Posterior cingulate gyrus (tissue), 11 donors: Measurements from ENCODE around the gene MYRIP.
"Not testable (repeated sequence)": the region's sequence is repeated elsewhere in the genome, so short reads cannot be mapped to it uniquely, and the experiment has no call there.

Source experiments
- DNase-seq, 10 donors: peaks; one replicate each; pipeline versions ENCODE4 v3.0.0 to v3.0.0-alpha.2; 2020 to 2021; ENCODE audit warnings: mixed read lengths in 3 of 10
- intact Hi-C: fragments of 100-400 bp; cut with DNase I; formaldehyde crosslinking; loops from one replicate; pipeline ENCODE4 v1.15.1; 2023

Gene MYRIP

DNA sequence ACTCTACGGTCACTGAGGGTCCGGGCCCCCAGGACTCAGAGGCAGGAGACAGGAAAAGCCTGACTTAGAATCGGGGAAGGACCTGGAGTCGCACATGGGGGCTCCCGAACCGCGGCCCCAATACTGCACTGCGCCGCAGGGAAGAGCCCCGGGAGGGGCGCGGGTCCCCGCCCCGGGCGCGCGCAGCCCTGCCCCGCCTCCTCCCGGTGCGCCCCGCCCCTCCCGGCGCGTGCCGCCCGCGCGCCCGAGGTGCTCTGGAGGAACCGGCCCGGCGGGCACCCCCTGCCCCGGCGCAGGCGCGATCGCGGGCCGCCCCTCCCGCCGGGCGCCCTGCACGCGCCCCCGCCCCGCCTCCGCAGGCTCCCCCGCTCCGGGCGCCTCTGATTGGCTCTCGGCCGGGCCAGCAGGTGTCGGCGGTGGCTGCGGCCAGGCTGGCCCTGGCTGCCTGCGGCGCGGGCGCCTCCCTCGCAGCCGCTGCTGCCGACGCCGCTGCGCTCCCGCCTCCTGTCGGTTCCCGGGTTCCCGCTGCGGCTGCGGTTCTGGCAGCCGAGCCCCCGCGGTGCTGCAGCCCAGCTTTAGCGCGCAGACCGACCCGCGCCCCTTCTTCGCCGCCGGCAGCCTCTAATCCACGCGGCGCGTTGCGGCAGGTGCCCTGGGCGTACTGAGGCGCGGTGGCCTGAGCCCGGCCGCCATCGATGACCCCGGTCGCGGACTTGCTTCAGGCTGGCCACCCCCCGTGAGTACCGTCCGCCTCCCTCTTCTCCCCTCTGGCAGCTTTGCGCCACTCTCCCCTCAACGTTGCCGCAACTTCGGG is at the start of gene MYRIP:
TSS of gene MYRIP (plus strand) at position 429 of the 814 bp plus-strand sequence. CDS start 91,208 bp downstream, outside the sequence.
- DNase-seq = peak; percentile 43 to 96 (median 66)
- intact Hi-C loops = no loop called here

DNA sequence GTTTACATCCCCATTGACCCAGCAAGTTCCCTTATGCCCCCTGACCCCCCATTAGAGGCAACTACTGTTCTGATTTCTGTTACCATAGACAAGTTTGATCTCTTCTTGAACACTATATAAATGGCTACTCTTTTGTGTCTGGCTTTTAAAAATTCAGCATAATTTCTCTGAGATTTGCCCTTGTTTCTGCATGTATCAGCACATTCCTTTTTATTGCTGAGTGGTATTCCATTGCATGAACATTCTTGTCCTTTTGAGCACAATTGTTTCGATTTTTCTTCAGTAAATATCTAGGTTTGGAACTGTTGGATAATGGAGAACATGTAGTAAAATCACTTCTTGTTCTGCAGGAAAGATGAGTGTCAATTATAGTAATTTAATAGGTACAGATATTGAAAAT is 49.1 kb upstream of the MYRIP start:
- DNase-seq = no peak
- intact Hi-C loops = no loop called here

DNA sequence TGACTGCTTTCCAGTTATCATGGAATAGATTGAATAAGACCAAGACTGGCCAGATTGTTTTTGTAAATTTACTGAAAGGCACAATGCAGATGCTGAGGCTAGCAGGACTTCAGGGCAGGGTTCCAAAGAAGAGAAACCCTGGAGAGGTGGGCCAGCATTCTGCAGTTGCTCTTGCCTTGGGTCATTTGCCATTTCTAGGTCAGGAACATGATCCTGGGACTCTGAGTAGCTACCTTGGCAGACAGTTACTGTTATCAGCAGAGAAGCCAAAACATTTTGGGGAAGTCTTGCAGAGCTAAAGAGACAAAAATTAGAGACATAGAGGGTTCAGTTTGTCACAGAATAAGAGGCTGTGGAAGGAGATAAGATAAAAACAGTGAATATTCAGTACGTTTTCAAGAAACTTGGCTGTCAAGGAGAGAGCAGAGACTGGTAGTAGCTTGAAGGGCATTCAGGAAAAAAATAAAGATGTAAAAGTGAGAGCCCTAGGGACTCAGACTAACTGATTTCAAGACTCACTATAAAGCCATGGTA is 46.8 kb upstream of the MYRIP start:
- DNase-seq = no peak
- intact Hi-C loops = no loop called here

DNA sequence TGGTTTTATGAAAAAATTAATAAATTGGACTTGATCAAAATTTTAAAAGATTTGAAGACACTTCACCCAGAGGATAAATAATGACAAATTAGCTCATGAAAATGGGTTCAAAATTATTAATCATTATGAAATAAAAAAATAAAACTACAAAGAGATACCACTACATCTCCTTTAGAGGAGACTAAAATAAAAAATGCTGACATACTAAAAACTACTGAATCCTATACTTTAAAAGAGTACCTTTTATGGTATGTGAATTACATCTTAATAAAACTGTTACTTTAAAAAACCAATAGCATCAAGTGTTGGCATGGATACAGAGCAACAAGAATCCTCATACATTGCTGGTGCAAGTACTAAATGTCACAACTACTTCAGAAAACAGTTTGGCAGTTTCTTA is 46.0 kb upstream of the MYRIP start:
- DNase-seq = no peak
- intact Hi-C loops = no loop called here

DNA sequence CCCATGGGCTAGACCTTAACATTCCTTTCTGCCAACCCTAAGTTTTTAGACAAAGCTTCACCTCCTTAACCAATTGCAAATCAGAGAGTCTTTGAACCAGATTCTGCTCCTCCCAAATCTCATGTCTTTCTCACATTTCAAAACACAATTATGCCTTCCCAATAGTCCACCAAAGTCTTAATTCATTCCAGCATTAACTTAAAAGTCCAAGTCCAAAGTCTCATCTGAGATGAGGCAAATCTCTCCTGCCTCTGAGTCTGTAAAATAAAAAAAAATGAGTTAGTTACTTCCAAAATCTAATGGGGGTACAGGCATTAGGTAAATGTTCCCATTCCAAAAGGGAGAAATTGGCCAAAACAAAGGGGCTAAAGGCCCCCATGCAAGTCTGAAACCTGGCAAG is 43.8 kb upstream of the MYRIP start:
- DNase-seq = no peak
- intact Hi-C loops = no loop called here

DNA sequence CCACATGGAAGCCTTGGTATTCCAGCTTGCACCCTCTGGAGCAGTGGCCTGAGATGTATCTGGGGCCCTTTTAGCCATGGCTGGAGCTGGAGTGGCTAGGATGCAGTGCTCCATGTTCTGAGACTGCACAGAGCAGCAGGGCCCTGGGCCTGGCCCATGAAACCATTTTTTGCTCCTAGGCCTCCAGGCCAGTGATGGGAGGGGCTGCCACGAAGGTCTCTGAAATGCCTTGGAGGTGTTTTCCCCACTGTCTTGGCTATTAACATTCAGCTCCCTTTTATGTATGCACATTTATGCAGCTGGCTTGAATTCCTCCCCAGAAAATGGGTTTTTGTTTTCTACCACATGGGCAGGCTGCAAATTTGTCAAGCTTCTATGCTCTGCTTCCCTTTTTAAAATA is 43.0 kb upstream of the MYRIP start:
- no peak for DNase-seq
- intact Hi-C loops = no loop called here

DNA sequence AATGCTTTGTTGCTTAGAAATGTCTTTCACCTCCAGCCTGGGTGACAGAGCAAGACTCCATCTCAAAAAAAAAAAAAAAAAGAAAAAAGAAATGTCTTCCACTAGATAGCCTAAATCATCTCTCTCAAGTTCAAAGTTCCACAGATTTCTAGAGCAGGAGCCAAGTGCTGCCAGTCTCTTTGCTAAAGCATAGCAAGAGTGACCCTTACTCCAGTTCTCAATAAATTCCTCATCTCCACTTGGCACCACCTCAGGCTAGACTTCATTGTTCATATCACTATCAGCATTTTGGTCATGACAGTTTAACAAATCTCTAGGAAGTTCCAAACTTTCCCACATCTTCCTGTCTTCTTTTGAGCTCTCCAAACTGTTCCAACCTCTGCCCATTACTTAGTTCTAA is 42.5 kb upstream of the MYRIP start:
- DNase-seq, intact Hi-C loops: not testable (repeated sequence)

DNA sequence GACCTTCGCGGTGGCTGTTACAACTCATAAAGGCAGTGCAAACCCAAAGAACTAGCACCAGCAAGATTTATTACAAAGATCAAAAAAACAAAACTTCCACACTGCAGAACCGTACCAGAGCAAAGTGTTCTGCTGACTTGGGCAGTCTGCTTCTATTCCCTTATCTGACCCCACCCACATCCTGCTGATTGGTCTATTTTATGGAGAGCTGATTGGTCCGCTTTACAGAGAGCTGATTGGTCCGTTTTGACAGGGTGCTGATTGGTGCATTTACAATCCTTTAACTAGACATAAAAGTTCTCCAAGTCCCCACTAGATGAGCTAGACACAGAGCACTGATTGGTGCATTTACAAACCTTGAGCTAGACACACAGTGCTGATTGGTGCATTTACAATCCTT is 31.2 kb upstream of the MYRIP start:
- intact Hi-C loops = not testable (repeated sequence)

DNA sequence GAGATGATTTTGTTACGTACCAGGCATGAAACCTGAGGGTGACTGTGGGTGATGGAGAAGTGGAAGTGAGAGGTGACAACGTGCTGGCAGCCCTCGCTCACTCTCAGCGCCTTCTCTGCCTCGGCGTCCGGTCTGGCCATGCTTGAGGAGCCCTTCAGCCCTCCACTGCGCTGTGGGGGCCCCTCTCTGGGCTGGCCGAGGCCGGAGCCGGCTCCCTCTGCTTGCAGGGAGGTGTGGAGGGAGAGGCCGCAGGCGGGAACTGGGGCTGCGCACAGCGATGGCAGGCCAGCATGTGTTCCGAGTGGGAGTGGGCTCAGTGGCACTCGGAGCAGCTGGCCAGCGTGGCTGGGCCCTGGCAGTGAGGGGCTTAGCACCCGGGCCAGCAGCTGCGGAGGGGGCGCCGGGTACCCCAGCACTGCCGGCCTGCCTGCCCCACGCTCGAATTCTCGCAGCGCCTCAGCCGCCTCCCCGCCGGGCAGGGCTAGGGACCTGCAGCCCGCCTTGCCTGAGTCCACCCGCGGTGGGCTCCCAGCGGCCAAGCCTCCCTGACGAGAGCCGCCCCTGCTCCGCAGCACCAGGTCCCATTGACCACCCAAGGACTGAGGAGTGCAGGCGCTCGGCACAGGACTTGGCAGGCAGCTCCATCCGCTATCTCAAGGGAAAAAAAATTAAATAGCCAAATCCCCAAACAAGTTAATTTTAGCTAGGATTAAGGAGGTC is 29.7 kb upstream of the MYRIP start:
- intact Hi-C loops = no loop called here
- peak in 3 of 10 donors; percentile 68 to 82 (median 76) for DNase-seq

More for the DNA sequence above, 31.2 kb upstream of the MYRIP start:
- not testable (repeated sequence) for DNase-seq

DNA sequence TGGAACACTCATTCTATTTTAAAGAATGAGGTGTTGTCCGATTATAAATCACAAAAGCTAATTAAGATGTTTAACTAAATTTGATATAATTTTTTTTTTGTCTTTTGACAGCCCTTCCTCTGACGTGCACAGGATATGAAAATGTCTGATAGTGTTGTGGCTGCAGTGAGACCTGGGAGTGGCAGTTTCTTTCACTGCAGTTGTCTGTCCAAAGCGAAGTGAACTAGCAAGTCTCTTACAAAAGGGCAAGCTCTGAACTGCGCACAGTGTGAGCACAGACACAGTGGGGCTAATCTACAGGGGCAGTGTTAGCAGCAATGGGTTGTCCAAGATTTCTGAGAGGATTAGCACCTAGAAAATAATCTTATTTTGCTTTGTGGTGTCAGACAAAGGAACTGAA is 29.1 kb upstream of the MYRIP start:
- intact Hi-C loops = no loop called here
- no peak for DNase-seq

DNA sequence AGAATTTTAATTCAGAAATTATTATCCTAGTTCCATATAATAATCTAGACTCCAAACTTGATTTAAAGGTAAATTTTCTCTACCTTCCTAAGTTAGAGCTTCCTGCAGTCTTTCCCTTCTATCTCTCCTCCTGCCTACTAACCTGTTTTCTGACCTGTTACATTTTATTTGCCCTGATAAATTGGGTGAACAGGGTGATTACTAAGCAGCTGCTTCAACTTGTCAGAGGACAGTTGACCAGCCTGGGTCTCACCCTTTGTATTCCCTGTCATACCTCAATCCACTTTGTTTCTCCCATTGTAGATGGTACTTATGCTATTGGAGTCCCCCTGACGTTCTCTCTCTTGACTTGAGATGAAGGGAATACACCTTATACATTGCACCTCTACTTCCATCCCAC is 28.4 kb upstream of the MYRIP start:
- DNase-seq = no peak
- intact Hi-C loops = no loop called here

DNA sequence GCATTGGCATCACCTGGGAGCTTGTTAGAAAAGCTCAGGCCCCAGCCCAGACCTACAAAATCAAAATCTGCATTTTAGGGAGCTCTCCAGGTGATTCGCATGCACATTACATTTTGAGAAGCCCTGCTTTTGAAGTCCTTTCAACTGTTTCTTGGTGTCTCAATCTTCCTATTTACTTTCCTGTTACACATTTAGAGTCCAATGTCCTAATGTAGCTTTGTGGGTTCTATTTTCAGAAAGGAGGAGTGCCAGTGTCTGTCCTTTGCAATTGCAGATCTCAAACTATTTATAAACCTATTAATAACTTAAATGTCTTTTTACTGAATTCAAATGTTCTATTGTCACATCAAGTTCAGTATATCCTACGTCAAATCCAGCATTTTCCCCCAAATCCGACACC is 27.8 kb upstream of the MYRIP start:
- DNase-seq = no peak
- intact Hi-C loops = no loop called here

DNA sequence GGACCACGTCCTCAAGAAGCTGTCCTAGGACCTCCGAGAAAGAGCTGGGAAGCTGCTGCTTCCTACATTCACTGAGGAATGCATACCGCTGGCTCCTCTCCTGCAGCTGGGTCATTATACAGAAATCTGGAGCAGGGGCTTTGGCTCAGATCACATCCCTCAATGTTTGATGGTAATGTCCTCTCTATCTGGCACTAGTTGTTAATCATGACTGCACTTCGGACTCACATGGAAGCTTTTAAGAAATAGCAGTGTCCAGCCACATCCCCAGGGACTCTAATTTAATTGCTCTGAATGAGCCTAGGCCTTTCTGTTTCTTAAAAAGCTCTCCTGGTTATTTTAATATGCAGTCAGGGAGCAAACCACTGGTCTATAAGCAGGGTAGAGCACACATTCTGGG is 25.7 kb upstream of the MYRIP start:
- intact Hi-C loops = no loop called here
- no peak for DNase-seq

DNA sequence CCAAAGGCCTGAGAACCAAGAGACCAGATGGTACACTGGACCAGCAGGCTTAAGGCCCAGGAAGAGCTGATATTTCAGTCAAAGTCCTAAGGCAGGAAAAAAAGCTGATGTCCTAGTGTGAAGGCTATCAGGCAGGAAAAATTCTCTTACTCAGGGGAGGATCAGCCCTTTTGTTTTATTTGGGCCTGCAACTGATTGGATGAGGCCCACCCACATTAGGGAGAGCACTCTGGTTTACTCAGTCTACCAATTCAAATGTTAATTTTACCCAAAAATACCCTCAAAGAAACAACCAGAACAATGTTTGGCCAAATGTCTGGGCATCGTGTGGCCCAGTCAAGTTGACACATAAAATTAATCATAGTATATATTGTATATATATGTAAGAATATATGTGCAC is 24.5 kb upstream of the MYRIP start:
- intact Hi-C loops = no loop called here
- DNase-seq = no peak

DNA sequence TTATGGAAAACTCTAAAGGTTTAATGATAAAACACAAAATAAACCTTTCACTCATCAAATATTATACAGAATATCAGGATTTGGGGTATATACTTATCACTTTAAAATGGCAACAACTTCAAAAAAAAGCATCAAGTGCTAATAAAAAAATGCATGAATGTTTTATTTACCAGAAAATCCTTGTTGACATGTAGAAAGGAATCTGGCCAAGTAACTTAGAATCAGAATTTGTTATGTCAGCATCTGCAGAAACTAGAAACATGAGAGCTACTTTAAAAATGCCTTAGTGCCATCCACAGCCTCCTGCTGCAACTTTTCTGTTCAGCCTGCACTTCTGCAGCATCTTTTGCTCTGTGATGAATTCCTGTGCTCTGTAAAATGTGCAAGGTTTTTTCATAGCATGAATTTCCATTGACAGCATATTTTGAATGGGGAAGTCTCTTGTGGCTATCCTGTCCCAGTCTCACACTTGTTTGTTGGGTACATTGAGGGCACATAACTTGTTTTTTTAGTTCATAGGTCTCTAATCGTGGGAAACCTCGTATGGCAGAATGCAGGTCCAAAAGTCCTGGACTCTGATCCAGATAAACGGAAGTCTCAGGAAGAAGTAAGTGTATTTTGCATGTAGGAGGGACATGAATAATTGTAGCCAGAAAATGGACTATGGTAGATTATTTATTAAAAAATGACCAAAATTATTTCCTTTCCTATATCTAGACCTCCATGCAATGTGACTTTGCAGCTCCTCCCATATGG is 21.1 kb upstream of the MYRIP start:
- intact Hi-C loops = no loop called here

DNA sequence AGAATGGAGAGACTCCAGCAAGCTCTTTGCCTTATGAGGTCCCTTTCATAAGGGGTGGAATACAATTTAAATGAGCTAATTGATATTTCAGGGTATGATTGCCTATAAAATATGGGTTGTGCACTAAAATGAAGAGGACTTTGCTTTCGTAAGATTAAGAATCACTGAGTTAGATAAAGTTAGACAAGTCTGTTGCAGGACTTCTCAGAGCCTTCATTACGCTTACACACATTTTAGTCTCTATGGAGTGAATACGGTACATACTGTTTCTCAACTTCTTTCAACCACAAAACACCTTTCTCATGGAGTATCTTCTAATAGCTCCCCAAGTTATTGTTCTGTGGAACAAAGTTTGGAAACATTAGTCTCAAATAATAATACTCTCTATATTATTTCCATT is 17.8 kb upstream of the MYRIP start:
- intact Hi-C loops = no loop called here
- DNase-seq = no peak

More for the DNA sequence above, 21.1 kb upstream of the MYRIP start:
- DNase-seq = no peak

DNA sequence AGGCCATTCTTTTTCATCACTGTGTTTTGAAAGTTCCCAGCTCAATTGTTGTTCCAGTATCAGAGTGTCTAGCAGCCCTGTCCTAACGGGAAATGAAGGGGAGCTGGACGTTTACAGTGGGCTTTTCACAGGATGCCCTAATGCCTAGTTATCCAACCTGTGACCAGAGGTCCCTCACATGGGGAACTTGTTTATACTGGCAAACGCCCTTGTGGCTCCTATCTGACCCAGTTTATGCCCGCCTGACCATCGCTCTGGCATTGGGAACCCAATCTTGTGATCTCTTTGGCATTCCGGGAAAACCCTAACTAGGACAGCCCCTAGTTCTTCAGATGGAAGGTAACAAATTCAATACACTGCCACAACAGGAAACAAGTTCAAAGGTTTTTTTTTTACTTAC is 14.5 kb upstream of the MYRIP start:
- DNase-seq = peak in 1 of 10 donors; percentile 3
- intact Hi-C loops = no loop called here

DNA sequence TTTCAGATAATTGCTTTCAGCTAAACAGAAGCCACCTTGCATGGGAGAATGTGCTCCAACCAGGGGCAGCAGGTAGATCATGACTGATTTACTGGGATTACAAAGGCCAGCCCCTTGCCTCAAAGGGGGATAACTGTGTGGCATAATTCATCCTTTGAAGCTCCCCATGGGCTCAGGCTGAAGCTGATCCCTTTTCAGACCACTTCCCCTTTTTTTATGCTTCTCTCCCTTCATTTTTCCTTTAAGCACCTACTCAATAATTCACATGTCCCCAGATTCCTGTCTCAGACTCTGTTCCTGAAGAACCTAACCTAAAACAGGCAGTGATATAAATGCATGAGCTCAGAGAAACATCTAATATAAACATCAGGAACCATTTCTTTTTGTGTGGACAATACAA is 8.2 kb upstream of the MYRIP start:
- DNase-seq = no peak
- intact Hi-C loops = no loop called here

DNA sequence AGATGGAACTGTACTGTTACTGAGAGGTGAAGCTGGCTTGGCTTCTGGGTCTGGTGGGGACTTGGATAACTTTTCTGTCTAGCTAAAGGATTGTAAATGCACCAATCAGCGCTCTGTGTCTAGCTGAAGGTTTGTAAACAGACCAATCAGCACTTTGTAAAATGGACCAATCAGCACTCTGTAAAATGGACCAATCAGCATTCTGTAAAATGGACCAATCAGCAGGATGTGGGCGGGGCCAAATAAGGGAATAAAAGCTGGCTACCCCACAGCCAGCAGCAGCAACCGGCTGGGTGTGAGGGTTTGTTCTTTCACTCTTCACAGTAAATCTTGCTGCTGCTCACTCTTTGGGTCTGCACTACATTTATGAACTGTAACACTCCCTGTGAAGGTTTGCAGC is 6.9 kb upstream of the MYRIP start:
- intact Hi-C loops = not testable (repeated sequence)
- DNase-seq = peak in 1 of 10 donors; percentile 3

DNA sequence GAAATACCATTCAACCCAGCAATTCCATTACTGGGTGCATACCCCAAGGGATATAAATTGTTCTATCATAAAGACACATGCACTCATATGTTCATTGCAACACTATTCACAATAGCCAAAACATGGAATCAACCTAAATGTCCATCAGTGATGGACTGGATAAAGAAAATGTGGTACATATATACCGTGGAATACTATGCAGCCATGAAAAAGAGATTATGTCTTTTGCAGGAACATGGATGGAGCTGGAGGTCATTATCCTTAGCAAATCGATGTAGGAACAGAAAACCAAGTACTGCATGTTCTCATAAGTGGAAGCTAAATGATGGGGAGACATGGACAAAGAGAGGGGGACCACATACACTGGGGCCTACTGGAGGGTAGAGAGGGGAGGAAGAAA is 5.5 kb upstream of the MYRIP start:
- no peak for DNase-seq
- intact Hi-C loops = no loop called here

DNA sequence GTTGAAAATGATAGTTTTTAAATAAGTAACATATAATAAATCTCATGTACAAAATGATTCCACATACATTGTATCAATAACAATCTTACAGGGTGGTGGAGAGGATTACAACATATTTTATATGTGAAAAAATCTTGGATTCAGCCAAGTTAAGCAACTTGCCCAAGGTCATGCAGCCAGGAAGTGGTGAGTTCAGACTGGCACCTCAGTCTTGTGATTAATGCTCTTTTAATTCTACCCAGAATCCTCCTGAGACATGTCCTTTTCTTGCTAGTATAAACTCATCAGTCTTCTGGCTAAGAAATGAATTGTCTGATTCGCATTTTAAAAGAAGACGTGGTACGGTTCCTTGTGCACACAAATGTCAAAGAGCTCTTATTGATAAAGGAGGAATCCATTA is 4.5 kb upstream of the MYRIP start:
- intact Hi-C loops = no loop called here
- DNase-seq = peak in 1 of 10 donors; percentile 2
